ENCODE results near the gene CDKN2B-AS1.

The CDKN2B-AS1 gene

DNA sequence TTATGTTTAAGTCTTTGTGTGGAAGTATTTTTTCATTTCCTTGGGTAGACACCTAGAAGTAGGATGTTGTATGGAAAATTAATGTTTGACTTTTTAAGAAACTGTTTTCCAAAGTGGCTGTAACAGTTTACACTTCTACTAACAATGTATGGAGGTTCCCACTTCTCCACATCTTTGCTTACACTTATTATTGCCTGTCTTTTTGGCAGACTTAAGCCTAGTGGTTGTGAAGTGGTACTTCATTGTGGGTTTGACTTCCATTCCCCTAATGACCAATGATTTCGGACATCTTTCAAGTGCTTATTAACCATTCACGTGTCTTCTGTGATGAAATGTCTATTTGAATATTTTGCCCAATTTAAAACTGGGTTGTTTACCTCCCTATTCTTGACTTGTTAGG is 106.0 kb downstream of the CDKN2B-AS1 start:
- DNase-seq, result no peak

DNA sequence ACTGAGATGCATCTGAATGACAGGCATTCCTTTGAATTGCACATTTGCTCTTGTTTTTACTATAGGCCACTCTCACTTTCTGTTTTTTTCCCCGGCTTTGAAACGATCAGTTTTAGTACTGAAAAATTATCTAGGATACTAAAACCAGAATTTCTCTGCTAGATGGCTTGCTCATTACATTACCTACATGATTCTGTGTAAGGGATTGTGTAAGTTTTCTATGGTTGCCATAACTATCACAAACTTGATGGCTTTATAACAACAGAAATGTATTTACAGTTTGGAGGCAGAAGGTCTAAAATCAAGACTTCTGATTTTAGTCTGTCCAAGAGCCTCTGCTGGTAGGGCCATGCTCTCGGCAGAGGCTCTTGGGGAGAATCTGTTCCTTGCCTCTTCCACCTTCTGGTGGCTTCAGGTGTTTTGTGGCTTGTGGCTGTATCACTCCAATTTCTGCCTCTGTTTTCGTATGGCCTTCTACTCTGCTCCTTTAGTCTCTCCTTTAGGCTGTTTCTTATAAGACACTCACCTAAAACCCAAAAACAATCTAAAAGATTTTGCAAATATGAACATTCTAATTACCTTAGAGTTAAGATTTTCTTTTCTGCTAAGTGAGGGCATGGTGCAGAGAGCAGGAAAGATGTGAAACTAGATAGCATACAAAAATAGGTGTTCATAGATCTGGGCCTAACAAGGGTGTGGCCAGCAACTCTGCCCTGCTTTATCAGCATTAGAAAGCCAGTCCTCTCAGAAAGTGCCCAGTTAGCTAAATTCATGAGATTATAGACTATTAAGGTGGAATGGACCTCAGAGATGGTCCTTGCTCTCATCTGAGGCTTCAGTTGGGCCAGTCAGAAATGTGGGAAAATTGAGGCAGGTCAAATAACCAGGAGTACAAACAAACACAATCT is 107.8 kb downstream of the CDKN2B-AS1 start:
- no peak for DNase-seq

- DNase-seq, result no peak
These were observed 109.3 kb downstream of the CDKN2B-AS1 start for GRCh38 chr9:22103685-22104575.

DNA sequence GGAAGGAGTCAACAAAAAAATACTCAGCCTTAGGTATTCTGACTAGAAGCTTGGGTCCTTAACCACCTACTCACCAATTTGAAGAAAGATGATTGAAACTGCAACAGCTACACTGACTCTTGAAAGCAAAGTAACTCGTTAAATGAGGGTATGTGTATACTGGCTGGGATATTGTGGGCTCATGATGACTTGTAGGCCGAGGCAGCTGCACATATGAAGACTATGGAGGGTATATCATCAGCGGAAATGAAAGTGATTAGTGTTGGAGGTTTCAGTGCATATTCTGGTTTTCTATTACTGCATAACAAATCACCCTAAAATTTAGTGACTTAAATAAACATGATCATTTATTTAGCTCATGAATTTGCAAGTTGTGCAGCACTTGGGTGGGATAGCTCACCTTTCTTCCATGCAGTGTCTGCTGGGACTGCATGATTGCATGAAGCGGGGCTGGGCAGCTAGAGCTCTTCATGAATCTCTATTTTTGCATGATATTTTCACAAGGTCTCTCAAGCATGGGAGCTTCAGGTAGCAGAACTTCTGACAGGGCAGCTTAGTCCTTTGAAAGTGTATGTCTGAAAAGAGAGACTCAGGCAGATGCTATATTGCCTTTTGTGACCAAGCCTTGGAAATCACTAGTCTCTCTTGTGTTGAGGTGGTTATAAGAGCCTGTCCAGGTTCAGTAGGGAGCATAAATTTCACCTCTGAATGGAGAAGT is 110.6 kb downstream of the CDKN2B-AS1 start:
- no peak for DNase-seq

DNA sequence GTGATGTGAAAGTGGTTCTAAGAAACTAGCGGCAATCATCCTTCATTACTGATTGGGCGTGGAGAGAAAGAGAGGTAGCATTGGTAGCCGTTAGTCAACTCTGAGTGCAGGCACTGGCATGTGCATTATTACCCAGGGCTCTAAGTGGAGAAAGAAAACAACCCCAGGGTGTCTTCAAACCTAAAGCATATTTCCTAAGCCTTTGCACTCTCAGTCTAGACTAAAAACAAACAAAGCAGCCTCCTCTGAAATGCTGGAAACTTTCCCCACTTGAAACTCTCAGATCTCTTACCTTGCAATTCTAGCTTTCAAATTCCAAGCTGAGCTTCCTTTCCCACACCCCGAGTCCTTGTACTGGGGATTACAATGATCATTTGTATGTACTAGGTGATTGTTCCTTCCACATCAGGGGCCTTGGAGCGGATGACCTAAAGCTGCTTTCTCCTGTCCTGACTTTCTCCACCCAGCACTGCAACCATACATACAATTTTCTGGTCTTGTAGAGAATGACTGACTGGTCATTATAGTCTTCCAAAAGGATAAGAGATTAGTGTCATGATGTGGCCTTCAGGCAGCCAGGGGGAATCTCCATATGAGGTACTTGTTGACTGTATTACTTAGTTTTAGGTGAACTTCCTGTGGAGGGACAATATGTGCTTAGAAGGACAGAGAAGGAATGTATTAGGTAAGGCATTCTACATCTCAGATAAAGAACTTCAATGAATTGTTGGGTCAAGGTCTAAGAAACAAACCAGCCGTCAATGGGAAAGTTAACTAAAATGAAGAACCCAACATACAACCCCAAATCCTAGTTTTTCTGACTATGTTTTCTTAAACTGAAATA is 112.8 kb downstream of the CDKN2B-AS1 start:
- no peak for DNase-seq

DNA sequence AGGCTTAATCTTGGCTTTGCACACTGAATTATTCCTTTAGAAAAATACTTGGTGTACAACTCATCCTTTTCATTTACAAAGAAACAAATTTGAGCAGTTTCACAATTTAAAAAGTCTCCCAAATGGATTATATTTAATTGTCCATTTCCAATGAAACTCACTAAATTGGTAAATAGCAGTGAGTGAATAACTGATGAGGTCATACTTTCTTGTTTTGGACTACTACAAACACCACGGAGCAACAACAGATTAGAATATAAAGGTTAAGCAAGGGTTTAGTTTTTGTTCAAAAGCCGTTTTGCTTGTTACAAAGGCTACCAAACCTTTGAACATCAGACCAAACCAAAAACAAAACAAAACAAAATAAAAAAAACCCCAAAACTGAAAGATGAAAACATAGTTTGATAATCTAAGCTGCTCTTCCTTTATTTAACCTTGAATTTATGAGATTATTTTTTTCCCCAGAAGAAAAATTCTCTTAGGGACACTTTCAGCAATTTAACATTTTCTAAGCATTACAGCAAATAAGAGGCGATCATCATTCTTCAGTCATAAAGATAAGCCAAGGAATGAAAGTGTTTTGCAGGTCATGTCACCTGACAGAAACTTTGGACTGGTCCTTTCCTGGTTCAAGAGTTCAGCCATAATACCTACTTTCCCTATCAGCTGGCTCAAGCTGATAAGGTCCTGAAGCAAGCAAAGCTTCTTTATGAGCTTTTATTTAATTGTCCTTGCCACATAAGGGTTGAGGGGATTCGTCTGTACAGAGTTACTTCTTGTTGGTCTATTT is 114.2 kb downstream of the CDKN2B-AS1 start:
- no peak for DNase-seq

DNA sequence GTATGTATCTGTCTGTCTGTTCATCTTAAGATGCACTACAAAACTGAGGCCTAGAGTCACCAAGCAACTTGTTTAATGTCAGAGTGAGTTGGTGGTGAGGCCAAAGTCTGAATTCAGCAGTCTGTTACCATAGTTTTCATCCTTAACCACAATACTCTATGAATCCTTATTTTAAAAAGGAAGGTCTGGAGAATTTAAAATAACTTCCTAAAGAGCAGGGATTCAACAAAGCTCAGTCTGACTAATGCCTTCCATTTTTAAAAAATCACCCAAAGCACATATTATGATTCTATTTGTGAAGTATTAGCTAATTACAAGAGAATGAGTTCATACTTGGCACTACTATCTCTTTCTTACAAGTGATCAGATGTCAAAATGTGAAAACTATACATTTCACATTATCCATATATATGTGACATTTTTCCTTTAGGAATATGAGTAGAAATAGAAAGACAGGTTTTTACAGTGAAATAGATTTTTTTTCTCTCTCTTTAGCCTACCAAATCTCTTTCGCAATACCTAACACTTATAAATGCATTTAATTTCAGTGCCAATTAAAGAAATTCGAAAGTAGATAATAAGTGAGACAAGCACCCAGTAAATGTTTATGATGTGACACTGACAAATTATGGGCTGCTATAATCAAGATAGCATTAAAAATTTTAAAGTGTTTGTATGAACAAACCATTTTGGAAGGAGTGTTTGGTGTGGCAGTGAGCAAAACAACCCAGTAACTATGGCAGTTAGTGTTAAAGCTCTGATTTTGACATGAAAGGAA is 116.8 kb downstream of the CDKN2B-AS1 start:
- DNase-seq, result no peak

GRCh38 chr9:22111954-22112247 is 117.3 kb downstream of the CDKN2B-AS1 start:
- no peak for DNase-seq

- no peak for DNase-seq
These were observed 118.6 kb downstream of the CDKN2B-AS1 start for GRCh38 chr9:22112870-22113821.

- DNase-seq, result no peak
These were observed 120.4 kb downstream of the CDKN2B-AS1 start for GRCh38 chr9:22114956-22115355.

- DNase-seq, result no peak
These were observed 122.2 kb downstream of the CDKN2B-AS1 start for GRCh38 chr9:22116758-22117157.

DNA sequence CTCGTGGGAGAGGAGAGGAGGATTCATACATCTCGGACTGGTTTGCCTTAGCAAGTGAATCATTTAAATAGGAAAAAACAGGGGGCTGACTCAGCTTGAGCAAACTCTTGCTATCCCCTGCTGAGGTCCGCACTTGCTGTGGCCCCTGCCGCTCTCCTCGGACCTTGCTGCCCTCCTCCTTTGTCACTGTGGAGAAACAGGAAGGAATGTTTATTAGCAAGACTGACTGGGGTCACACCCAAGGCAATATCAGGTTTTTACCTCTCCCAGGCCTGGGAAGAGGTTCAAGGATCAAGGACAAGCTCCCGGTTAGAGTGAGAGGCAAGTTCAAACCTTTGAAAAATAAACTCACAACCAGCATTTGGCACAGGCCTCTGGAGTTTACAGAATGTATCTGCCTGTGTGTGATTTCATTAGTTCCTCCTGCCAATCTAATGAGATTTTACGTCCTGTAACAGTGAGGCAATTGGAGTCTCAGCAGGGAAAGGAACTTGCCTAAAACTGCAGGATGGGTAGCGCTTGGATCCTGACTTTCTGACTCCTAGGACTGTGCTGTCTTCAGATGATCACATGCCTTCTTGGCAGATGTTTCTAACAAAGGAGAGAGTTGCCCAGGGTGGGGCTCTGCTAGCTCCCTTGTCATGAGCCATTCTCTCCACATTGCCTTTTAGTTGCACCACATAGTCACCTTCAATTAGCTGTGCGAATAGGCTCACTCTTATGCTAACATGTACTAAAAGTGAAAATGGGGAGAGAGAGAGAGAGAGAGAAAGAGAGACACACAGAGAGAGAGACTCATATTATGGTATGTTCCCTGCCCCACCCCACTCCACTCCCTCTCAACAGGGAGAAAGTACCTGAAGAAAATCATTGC is 123.2 kb downstream of the CDKN2B-AS1 start:
- DNase-seq, result no peak

DNA sequence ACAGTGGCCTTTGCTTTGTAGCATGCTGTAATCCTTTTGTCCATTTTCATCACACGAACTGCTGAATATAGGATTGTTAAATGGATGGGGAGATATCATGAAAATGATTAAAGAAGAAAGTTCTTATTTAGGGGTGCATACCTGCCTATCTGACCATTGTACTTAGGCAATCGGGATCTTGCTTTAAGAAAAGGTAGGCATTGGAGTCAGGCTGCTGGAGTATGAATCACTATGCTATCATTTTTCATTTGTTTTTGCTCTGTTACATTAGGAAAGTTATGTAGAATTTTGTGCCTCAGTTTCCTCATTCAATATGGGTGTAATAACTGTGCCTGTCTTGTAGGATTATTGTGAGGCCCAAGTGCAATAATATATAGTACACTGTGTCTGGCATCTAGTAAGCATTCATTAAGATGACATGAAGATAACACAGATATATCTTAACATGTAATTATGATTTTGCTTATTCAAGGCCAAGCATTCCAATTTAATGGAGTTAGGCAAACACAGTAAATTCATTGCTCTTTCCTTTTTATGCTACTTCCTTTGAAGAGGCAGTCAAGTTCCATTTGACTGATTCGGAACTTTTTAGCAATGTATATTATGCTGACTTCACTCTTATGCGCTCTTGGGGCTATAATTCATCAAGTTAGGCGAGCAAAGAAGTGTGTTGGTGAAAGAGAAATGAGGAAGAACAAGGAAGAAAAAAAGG is 124.4 kb downstream of the CDKN2B-AS1 start:
- DNase-seq, result no peak

DNA sequence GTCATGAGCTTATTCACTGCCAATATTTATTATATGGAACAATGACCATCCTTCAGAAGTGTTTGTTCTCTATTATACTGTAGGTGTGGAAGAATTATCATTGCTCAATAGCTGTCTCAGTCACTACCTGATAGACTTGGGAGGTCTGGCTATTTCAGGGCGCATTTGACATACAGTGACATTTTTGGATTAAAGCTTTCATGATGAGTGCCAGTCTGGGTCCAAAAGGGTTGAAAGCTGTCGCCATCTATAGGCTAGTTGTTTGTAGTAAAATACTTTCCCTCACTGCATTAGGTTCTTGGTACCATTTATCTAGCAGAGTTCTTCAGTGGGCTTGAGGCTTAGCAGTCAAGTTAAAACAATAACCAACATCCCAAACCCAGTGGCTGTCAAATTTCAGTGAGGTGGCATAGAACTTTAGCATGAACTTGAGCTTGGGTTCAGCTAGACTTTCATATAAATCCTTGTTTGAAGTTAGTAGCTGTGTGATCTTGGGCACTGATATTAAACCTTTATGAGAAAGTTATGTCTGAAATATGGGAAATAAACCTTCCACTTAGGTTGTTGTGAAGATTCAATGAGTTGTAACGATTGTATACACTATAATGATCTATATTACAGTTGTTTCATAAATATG is 125.0 kb downstream of the CDKN2B-AS1 start:
- DNase-seq, result no peak

DNA sequence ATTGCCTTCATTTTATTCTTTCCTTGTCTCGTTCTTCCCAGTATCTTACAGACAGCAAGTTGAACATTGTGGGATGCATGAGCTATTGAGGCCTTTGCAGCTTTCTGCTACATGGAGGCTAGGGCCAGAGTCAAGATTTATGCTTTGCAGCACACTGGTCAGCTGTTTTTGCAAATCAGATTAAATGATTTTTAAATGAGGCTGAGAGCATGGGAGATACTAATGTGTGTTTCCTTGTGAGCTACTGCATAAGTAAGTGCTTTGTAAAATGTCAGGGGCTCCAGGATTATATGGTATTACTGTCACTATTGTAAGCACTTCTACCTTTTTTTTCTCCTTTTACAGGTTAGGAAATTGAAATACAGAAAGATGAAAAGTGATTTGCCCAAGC is 125.6 kb downstream of the CDKN2B-AS1 start:
- no peak for DNase-seq

GRCh38 chr9:22120595-22120994 is 126.0 kb downstream of the CDKN2B-AS1 start:
- DNase-seq, result no peak
